ENCODE data around the gene BRINP2.

DNA sequence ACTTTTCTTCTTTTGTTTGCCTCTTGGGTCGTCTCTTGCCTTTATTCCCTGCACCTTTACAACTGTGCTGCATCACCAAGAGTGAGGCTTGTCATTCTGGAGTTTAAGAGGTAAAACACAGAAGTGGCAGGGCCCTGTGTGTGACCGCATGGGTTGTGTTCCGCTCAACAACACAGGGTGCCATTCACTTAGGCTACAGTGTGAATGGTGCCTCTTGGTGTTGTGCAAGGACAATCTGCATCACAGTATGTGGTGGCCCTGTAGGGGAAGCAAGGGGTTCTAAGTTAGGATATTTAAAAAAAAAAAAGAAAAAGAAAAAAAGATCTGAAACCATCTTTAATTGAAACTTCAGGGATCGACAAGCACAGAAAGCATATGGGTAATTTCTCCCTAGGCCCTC, 38.2 kb downstream of the BRINP2 start:
- TF ChIP-seq, protein P1, sequence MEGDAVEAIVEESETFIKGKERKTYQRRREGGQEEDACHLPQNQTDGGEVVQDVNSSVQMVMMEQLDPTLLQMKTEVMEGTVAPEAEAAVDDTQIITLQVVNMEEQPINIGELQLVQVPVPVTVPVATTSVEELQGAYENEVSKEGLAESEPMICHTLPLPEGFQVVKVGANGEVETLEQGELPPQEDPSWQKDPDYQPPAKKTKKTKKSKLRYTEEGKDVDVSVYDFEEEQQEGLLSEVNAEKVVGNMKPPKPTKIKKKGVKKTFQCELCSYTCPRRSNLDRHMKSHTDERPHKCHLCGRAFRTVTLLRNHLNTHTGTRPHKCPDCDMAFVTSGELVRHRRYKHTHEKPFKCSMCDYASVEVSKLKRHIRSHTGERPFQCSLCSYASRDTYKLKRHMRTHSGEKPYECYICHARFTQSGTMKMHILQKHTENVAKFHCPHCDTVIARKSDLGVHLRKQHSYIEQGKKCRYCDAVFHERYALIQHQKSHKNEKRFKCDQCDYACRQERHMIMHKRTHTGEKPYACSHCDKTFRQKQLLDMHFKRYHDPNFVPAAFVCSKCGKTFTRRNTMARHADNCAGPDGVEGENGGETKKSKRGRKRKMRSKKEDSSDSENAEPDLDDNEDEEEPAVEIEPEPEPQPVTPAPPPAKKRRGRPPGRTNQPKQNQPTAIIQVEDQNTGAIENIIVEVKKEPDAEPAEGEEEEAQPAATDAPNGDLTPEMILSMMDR (IDR thresholded peaks at IDR 0.05) = no peak
- TF ChIP-seq NFE2L1 (CRISPR knock-in tag; IDR thresholded peaks at IDR 0.05) (no peak), TP53 (CRISPR knock-in tag; IDR thresholded peaks at IDR 0.05) (no peak)
- TF ChIP-seq, protein P2, sequence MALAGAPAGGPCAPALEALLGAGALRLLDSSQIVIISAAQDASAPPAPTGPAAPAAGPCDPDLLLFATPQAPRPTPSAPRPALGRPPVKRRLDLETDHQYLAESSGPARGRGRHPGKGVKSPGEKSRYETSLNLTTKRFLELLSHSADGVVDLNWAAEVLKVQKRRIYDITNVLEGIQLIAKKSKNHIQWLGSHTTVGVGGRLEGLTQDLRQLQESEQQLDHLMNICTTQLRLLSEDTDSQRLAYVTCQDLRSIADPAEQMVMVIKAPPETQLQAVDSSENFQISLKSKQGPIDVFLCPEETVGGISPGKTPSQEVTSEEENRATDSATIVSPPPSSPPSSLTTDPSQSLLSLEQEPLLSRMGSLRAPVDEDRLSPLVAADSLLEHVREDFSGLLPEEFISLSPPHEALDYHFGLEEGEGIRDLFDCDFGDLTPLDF (CRISPR knock-in tag; IDR thresholded peaks at IDR 0.05) = no peak
- TF ChIP-seq, protein P3, sequence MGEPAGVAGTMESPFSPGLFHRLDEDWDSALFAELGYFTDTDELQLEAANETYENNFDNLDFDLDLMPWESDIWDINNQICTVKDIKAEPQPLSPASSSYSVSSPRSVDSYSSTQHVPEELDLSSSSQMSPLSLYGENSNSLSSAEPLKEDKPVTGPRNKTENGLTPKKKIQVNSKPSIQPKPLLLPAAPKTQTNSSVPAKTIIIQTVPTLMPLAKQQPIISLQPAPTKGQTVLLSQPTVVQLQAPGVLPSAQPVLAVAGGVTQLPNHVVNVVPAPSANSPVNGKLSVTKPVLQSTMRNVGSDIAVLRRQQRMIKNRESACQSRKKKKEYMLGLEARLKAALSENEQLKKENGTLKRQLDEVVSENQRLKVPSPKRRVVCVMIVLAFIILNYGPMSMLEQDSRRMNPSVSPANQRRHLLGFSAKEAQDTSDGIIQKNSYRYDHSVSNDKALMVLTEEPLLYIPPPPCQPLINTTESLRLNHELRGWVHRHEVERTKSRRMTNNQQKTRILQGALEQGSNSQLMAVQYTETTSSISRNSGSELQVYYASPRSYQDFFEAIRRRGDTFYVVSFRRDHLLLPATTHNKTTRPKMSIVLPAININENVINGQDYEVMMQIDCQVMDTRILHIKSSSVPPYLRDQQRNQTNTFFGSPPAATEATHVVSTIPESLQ (CRISPR knock-in tag; IDR thresholded peaks at IDR 0.05) = no peak
- TF ChIP-seq, protein P4, sequence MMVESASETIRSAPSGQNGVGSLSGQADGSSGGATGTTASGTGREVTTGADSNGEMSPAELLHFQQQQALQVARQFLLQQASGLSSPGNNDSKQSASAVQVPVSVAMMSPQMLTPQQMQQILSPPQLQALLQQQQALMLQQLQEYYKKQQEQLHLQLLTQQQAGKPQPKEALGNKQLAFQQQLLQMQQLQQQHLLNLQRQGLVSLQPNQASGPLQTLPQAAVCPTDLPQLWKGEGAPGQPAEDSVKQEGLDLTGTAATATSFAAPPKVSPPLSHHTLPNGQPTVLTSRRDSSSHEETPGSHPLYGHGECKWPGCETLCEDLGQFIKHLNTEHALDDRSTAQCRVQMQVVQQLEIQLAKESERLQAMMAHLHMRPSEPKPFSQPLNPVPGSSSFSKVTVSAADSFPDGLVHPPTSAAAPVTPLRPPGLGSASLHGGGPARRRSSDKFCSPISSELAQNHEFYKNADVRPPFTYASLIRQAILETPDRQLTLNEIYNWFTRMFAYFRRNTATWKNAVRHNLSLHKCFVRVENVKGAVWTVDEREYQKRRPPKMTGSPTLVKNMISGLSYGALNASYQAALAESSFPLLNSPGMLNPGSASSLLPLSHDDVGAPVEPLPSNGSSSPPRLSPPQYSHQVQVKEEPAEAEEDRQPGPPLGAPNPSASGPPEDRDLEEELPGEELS (CRISPR knock-in tag; IDR thresholded peaks at IDR 0.05) = no peak
